DMS114 treated with DMSO at 0.1 percent for 48 hours (cell line): Measurements from ENCODE around the gene FAM184A.

Experiments used
- DNase-seq: peaks from one replicate; lab custom pipeline; 2025; ENCODE audit not compliant: unreplicated experiment; lab: John Stamatoyannopoulos, UW

FAM184A gene

GRCh38 chr6:119061215-119061614 lies 17.2 kb downstream of the FAM184A start:
- no peak for DNase-seq

GRCh38 chr6:119060255-119060907 lies 18.1 kb downstream of the FAM184A start:
- no peak for DNase-seq

- DNase-seq = no peak
Observed at GRCh38 chr6:119055069-119055468, 23.4 kb downstream of the FAM184A start.

- DNase-seq = no peak
Observed at GRCh38 chr6:119052987-119053386, 25.5 kb downstream of the FAM184A start.

GRCh38 chr6:119052292-119052889 lies 26.1 kb downstream of the FAM184A start:
- no peak for DNase-seq

- no peak for DNase-seq
Observed at GRCh38 chr6:119044255-119044654, 34.2 kb downstream of the FAM184A start.

GRCh38 chr6:119043783-119044182 lies 34.7 kb downstream of the FAM184A start:
- no peak for DNase-seq

- DNase-seq = no peak
Observed at GRCh38 chr6:119043265-119043664, 35.2 kb downstream of the FAM184A start.

GRCh38 chr6:119040636-119041035 lies 37.8 kb downstream of the FAM184A start:
- no peak for DNase-seq

- DNase-seq = no peak
Observed at GRCh38 chr6:119040229-119040628, 38.2 kb downstream of the FAM184A start.

GRCh38 chr6:119037941-119038623 lies 40.4 kb downstream of the FAM184A start:
- no peak for DNase-seq

- no peak for DNase-seq
Observed at GRCh38 chr6:119037264-119037663, 41.2 kb downstream of the FAM184A start.

- no peak for DNase-seq
Observed at GRCh38 chr6:119036081-119036480, 42.4 kb downstream of the FAM184A start.

- DNase-seq = no peak
Observed at GRCh38 chr6:119035459-119035858, 43.0 kb downstream of the FAM184A start.

- DNase-seq = no peak
Observed at GRCh38 chr6:119034827-119035458, 43.5 kb downstream of the FAM184A start.

- DNase-seq = no peak
Observed at GRCh38 chr6:119032428-119032827, 46.0 kb downstream of the FAM184A start.

GRCh38 chr6:119030759-119031158 lies 47.7 kb downstream of the FAM184A start:
- DNase-seq = no peak

GRCh38 chr6:119028091-119028490 lies 50.4 kb downstream of the FAM184A start:
- no peak for DNase-seq

- no peak for DNase-seq
Observed at GRCh38 chr6:119027465-119027864, 51.0 kb downstream of the FAM184A start.

- DNase-seq = no peak
Observed at GRCh38 chr6:119026822-119027221, 51.6 kb downstream of the FAM184A start.

- DNase-seq = no peak
Observed at GRCh38 chr6:119025793-119026192, 52.7 kb downstream of the FAM184A start.

GRCh38 chr6:119024111-119024510 lies 54.4 kb downstream of the FAM184A start:
- DNase-seq = no peak
